ENCODE measurements around the gene KLHL3.
"Not testable (repeated sequence)": the region's sequence is repeated elsewhere in the genome, so short reads cannot be mapped to it uniquely, and the experiment has no call there.

Gene KLHL3

GRCh38 chr5:137735555-137736284, at the start of gene KLHL3:
TSS of gene KLHL3 (minus strand) at chr5:137736089. CDS start at chr5:137735646, 443 bp downstream.
- TF ChIP-seq CTCF (conservative IDR thresholded peaks at IDR 0.05; ENCODE audit: low read depth): no peak
- CTCF ChIA-PET: interaction anchor here (2.0 kb wide), 1 partner anchor 106 kb away, joined by 6 read pairs; no protein-coding TSS in a partner anchor
- DNase-seq (ENCODE audit: low spot score): no peak
- POLR2A ChIA-PET (ENCODE audit: low non-redundant PET): no interaction called here
- H3K27ac ChIP-seq: no peak within 1 kb of the TSS

DNA sequence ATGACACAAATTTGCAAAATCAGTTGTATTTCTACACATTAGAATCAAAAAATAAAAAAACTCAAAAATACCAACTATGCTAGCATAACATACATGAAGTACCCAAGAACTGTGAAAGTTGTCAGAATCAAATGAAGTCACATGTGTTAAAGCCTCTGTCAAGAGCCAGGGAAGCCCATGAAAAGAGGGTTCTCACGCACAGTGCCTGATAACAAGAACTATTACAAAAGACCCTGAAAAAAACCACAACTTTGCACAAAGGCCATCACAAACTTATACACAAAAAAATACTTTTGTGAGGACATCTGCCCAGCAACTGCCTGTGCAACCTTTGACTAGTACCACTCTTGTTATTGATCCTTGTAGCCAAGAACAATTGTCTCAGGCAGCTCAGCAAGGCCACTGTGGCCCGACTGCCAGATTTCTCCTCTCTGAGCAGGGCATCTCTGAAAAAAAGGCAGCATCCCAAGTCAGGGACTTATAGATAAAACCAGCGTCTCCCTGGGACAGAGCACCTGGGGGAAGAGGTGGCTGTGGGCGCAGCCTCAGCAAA, 47.2 kb upstream of the KLHL3 start:
- no peak for DNase-seq (ENCODE audit: low spot score)
- ChIA-PET POLR2A (ENCODE audit: low non-redundant PET) (no interaction called here), CTCF (interaction anchor here (0.7 kb wide), 1 partner anchor 19 kb away, joined by 3 read pairs; no protein-coding TSS in a partner anchor)
- no peak overlapping the region for H3K27ac ChIP-seq
- no peak for TF ChIP-seq CTCF (conservative IDR thresholded peaks at IDR 0.05; ENCODE audit: low read depth)

GRCh38 chr5:137782055-137782454, 46.2 kb upstream of the KLHL3 start:
- no peak overlapping the region for H3K27ac ChIP-seq
- ChIA-PET POLR2A (ENCODE audit: low non-redundant PET) (no interaction called here), CTCF (interaction anchor here (0.8 kb wide), 1 partner anchor 352 kb away, joined by 3 read pairs; no protein-coding TSS in a partner anchor)
- DNase-seq (ENCODE audit: low spot score): no peak
- no peak for TF ChIP-seq CTCF (conservative IDR thresholded peaks at IDR 0.05; ENCODE audit: low read depth)

GRCh38 chr5:137778772-137779564, 43.1 kb upstream of the KLHL3 start:
- peak; percentile 45 for DNase-seq (ENCODE audit: low spot score)
- no peak overlapping the region for H3K27ac ChIP-seq
- ChIA-PET POLR2A (ENCODE audit: low non-redundant PET) (no interaction called here), CTCF (interaction anchor here (0.5 to 2.4 kb wide), 46 partner anchors 11 to 1783 kb away, joined by 3 to 11 read pairs (median 4); no protein-coding TSS in a partner anchor)
- TF ChIP-seq CTCF (conservative IDR thresholded peaks at IDR 0.05; ENCODE audit: low read depth): peak; percentile 88

- H3K27ac ChIP-seq: not testable (repeated sequence)
Measured at GRCh38 chr5:137767937-137768336, 32.0 kb upstream of the KLHL3 start.

DNA sequence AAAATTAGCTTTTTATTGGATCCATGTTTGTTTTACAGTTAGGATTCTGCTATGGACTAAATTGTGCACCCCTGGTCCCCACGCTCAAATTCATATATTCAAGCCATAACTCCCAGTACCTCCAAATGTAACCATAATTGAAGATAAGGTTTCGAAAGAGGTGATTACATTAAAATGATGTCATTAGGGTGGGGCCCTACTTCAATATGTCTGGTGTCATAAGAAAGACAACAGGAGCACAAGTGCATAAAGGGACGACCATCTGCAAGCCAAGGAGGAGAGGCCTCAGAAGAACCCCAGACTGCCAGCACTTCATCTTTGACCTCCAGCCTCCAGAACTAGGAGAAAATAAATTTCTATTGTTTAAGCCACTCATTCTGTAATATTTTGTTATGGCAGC, 25.7 kb upstream of the KLHL3 start:
- ChIA-PET CTCF (interaction anchor here (0.6 to 1.3 kb wide), 3 partner anchors 17 to 1533 kb away, joined by 3 to 4 read pairs (median 3); no protein-coding TSS in a partner anchor), POLR2A (ENCODE audit: low non-redundant PET) (no interaction called here)
- peak; percentile 14 for DNase-seq (ENCODE audit: low spot score)
- H3K27ac ChIP-seq: no peak overlapping the region
- no peak for TF ChIP-seq CTCF (conservative IDR thresholded peaks at IDR 0.05; ENCODE audit: low read depth)

More at GRCh38 chr5:137767937-137768336, 32.0 kb upstream of the KLHL3 start:
- DNase-seq (ENCODE audit: low spot score); POLR2A ChIA-PET (ENCODE audit: low non-redundant PET); CTCF ChIA-PET: not testable (repeated sequence)
